CD14-positive monocyte (primary cell): ENCODE results near the gene ARL4A. TPM values are rescaled to one million over a fixed set of nuclear protein-coding genes. Genes with fewer than 3 reads are reported as not detected.
A peak's percentile ranks its signal among the peaks of the same experiment; 100 is the strongest.

Experiments
- DNase-seq, 3 donors: peaks; one replicate each; pipeline ENCODE4 v3.0.0-alpha.2; 2011 to 2022
- H2AFZ ChIP-seq: 2 replicates; pipeline ENCODE4 v1.6.0; 2012; ENCODE audit warnings: mild to moderate bottlenecking, low read depth, low read length, inconsistent platforms; ENCODE audit not compliant: insufficient read depth, poor library complexity, severe bottlenecking
- H3K27ac ChIP-seq, 2 donors: 1 replicate in 1 of 2; 2 replicates in 1 of 2; pipeline ENCODE4 v1.5.1; 2012 to 2013; ENCODE audit warnings: low read length in 2 of 2, control low read depth in 1 of 2, inconsistent platforms in 1 of 2, low read depth in 1 of 2, mild to moderate bottlenecking in 1 of 2
- H3K27me3 ChIP-seq, 2 donors: one replicate each; pipeline versions ENCODE4 v1.6.0 to v1.6.1; 2011 to 2013; ENCODE audit warnings: low read length in 2 of 2; ENCODE audit not compliant: control insufficient read depth in 2 of 2, insufficient read depth in 2 of 2
- H3K36me3 ChIP-seq, 2 donors: replicated peaks in 1 of 2; 1 replicate in 1 of 2; 2 replicates in 1 of 2; pipeline versions ENCODE4 v1.5.1 to v1.6.1; 2012 to 2013; ENCODE audit warnings: low read length in 2 of 2, control low read depth in 1 of 2, inconsistent platforms in 1 of 2, mild to moderate bottlenecking in 1 of 2; ENCODE audit not compliant: insufficient read depth in 2 of 2, control insufficient read depth in 1 of 2
- H3K4me1 ChIP-seq, 2 donors: 1 replicate in 1 of 2; 2 replicates in 1 of 2; pipeline versions ENCODE4 v1.5.1 to v1.6.1; 2012 to 2013; ENCODE audit warnings: low read length in 2 of 2, control low read depth in 1 of 2, inconsistent platforms in 1 of 2, mild to moderate bottlenecking in 1 of 2, moderate library complexity in 1 of 2; ENCODE audit not compliant: insufficient read depth in 2 of 2, control insufficient read depth in 1 of 2
- H3K4me2 ChIP-seq: replicated peaks from 2 replicates; pipeline ENCODE3; 2012; ENCODE audit warnings: low read length, moderate library complexity, mild to moderate bottlenecking; ENCODE audit not compliant: poor library complexity, severe bottlenecking; ENCODE audit errors: extremely low read depth
- H3K4me3 ChIP-seq, 3 experiments: fragments of 200-600 bp in 1 of 3; sonication (generic) in 1 of 3; replicated peaks in 1 of 3; 1 replicate in 2 of 3; 2 replicates in 1 of 3; pipeline ENCODE4 v1.5.1; 2011 to 2013; ENCODE audit warnings: low read length in 3 of 3, mild to moderate bottlenecking in 3 of 3, control low read depth in 2 of 3, low read depth in 2 of 3, inconsistent platforms in 1 of 3, moderate library complexity in 1 of 3
- H3K79me2 ChIP-seq: 2 replicates; pipeline ENCODE4 v1.6.0; 2012; ENCODE audit warnings: mild to moderate bottlenecking, control low read depth, inconsistent platforms, low read length, moderate library complexity; ENCODE audit not compliant: insufficient read depth
- H3K9ac ChIP-seq: 2 replicates; pipeline ENCODE4 v1.6.0; 2017; ENCODE audit warnings: low read length, mild to moderate bottlenecking; ENCODE audit not compliant: insufficient read depth, poor library complexity, severe bottlenecking
- H3K9me3 ChIP-seq, 2 donors: replicated peaks in 1 of 2; 1 replicate in 1 of 2; 2 replicates in 1 of 2; pipeline versions ENCODE4 v1.5.1 to v1.6.1; 2012 to 2013; ENCODE audit warnings: low read length in 2 of 2, control low read depth in 1 of 2; ENCODE audit not compliant: control insufficient read depth in 1 of 2, insufficient read depth in 1 of 2
- H4K20me1 ChIP-seq: 2 replicates; pipeline ENCODE4 v1.6.0; 2012; ENCODE audit warnings: mild to moderate bottlenecking, low read length, control low read depth, moderate library complexity; ENCODE audit not compliant: insufficient read depth
- H3K27ac Mint-ChIP-seq, 7 donors: one replicate each; pipeline ENCODE4 v1.8.0; 2020; ENCODE audit warnings: mild to moderate bottlenecking in 7 of 7, mixed read lengths in 7 of 7, moderate library complexity in 6 of 7, inconsistent platforms in 2 of 7
- H3K27me3 Mint-ChIP-seq, 3 donors: one replicate each; pipeline ENCODE4 v1.8.0; 2021 to 2022; ENCODE audit warnings: low read depth in 3 of 3, mild to moderate bottlenecking in 3 of 3, mixed read lengths in 3 of 3, moderate library complexity in 3 of 3, inconsistent platforms in 1 of 3
- H3K36me3 Mint-ChIP-seq, 2 donors: one replicate each; pipeline ENCODE4 v1.8.0; 2020; ENCODE audit warnings: mixed read lengths in 2 of 2, inconsistent platforms in 1 of 2, mild to moderate bottlenecking in 1 of 2
- H3K4me1 Mint-ChIP-seq: one replicate; pipeline ENCODE4 v1.8.0; 2020; ENCODE audit warnings: mild to moderate bottlenecking, mixed read lengths
- H3K4me3 Mint-ChIP-seq, 2 donors: one replicate each; pipeline ENCODE4 v1.8.0; 2020; ENCODE audit warnings: mild to moderate bottlenecking in 2 of 2, mixed read lengths in 2 of 2, moderate library complexity in 1 of 2
- H3K9me3 Mint-ChIP-seq, 7 donors: one replicate each; pipeline ENCODE4 v1.8.0; 2020 to 2022; ENCODE audit warnings: mixed read lengths in 7 of 7, mild to moderate bottlenecking in 6 of 7, moderate library complexity in 6 of 7, inconsistent platforms in 2 of 7
- CTCF ChIP-seq: fragments of 200-600 bp; IDR thresholded peaks from one replicate; pipeline ENCODE4 v1.8.0; 2022; ENCODE audit warnings: antibody characterized with exemption, mild to moderate bottlenecking
- WGBS: methylation state at CpG from one replicate; pipeline ENCODE4 v1.1.5; 2013; ENCODE audit warnings: missing lambda C conversion rate; ENCODE audit not compliant: insufficient coverage; 5-methylcytosine and 5-hydroxymethylcytosine counted together
- intact Hi-C, 2 donors: fragments of 100-400 bp; cut with micrococcal nuclease; formaldehyde crosslinking; loops; one replicate each; pipeline versions ENCODE4 v1.15.0 to v1.15.1; 2023
- polyA plus RNA-seq, 3 donors: library from polyadenylated mRNA; depleted of rRNA in 1 of 3; unstranded in 2 of 3; stranded (reverse) in 1 of 3; fragments of 300-500 nt in 2 of 3; fragments of >200 nt in 1 of 3; fragmentation: Illumina TruSeq in 2 of 3; gene quantifications; 1 replicate in 2 of 3; 2 replicates in 1 of 3; pipeline ENCODE4 v1.2.3, GENCODE V29; 2012 to 2021

ARL4A gene
- polyA plus RNA-seq, 3 donors: 60.3 to 125 (median 69.3) TPM

GRCh38 chr7:12725575-12726316 lies 38.3 kb downstream of the ARL4A start:
- H3K79me2 ChIP-seq: no peaks in the 10 kb centered on the region
- no peak for TF ChIP-seq CTCF
- H3K9me3 ChIP-seq: no peaks in the 10 kb centered on the region
- H3K4me3 ChIP-seq: no peak overlapping the region
- no peak overlapping the region for H2AFZ ChIP-seq
- Mint-ChIP-seq H3K27ac (peak overlapping the region in 1 of 7 donors; percentile 4), H3K4me3 (no peak overlapping the region), H3K27me3 (peaks cover 0 to 2% (median 2%) of the 10 kb centered on the region in 3 donors), H3K36me3 (no peaks in the 10 kb centered on the region), H3K9me3 (peaks cover 0 to 2% (median 0%) of the 10 kb centered on the region in 7 donors), H3K4me1 (peaks cover 25% of the 10 kb centered on the region)
- peaks cover 3 to 7% of the 10 kb centered on the region in 2 donors for H3K4me1 ChIP-seq
- no peaks in the 10 kb centered on the region for H3K27me3 ChIP-seq
- H3K36me3 ChIP-seq: no peaks in the 10 kb centered on the region
- no peaks in the 10 kb centered on the region for H4K20me1 ChIP-seq
- intact Hi-C loops: no loop called here
- H3K27ac ChIP-seq: no peak overlapping the region
- no peak overlapping the region for H3K9ac ChIP-seq
- DNase-seq: no peak
- no CpG with 5 or more reads among the region's 4 CpGs for WGBS
- no peak overlapping the region for H3K4me2 ChIP-seq

DNA sequence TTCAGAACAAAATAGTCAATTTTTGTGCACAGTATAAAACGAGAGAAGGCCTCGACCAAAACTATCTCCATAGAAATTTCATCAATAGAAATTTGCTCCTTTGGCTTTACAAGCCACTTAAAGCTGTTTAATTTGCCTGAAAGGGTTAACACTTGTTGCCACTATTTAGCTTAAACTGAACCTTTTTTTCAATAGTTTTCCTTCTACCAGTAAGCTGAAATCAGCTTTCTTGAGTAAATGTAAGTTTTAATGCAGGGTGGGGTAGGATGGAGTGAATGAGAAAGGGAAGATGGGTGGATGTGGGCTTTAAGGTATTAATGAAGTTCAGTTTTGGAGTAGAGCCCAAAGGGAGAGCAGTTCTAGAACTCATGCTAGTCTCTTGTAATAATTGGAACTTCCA lies 39.5 kb downstream of the ARL4A start:
- H2AFZ ChIP-seq: no peak overlapping the region
- H3K4me1 Mint-ChIP-seq: peaks cover 22% of the 10 kb centered on the region
- H3K9me3 Mint-ChIP-seq: peaks cover 0 to 2% (median 0%) of the 10 kb centered on the region in 7 donors
- H3K4me1 ChIP-seq: peaks cover 3 to 6% of the 10 kb centered on the region in 2 donors
- DNase-seq: no peak
- H3K36me3 Mint-ChIP-seq: no peaks in the 10 kb centered on the region
- WGBS: 100% methylated on average over 2 of the region's 2 CpGs
- no peaks in the 10 kb centered on the region for H3K79me2 ChIP-seq
- no peak overlapping the region for H3K9ac ChIP-seq
- no peak overlapping the region for H3K27ac ChIP-seq
- H3K27me3 ChIP-seq: no peaks in the 10 kb centered on the region
- no peak overlapping the region for H3K4me2 ChIP-seq
- H3K4me3 Mint-ChIP-seq: no peak overlapping the region
- TF ChIP-seq CTCF: no peak
- H3K27ac Mint-ChIP-seq: no peak overlapping the region
- no peak overlapping the region for H3K4me3 ChIP-seq
- H3K9me3 ChIP-seq: no peaks in the 10 kb centered on the region
- H4K20me1 ChIP-seq: no peaks in the 10 kb centered on the region
- intact Hi-C loops: no loop called here
- peaks cover 0 to 2% (median 0%) of the 10 kb centered on the region in 3 donors for H3K27me3 Mint-ChIP-seq
- no peaks in the 10 kb centered on the region for H3K36me3 ChIP-seq
